Adrenal gland (tissue), 5 donors: ENCODE data around the gene TTC34.

ENCODE experiments used
- POLR2A ChIP-seq, 2 donors: fragments of 450-650 bp; IDR thresholded peaks; one replicate each; pipeline ENCODE4 v1.6.1; 2017; ENCODE audit warnings: antibody characterized with exemption in 2 of 2, mild to moderate bottlenecking in 2 of 2, moderate library complexity in 1 of 2
- TF ChIP-seq, protein P1 (sequence below), 6 experiments: fragments of 450-650 bp in 4 of 6; fragments of 200-600 bp in 2 of 6; sonication (generic) in 1 of 6; IDR thresholded peaks; 1 replicate in 5 of 6; 2 replicates in 1 of 6; pipeline versions ENCODE4 v1.5.1 to v1.8.0; 2016 to 2021; ENCODE audit warnings: antibody characterized with exemption in 6 of 6, mild to moderate bottlenecking in 2 of 6, moderate library complexity in 1 of 6
- donor health status: DM: no; HTN: no; CAD: no.

DNA sequence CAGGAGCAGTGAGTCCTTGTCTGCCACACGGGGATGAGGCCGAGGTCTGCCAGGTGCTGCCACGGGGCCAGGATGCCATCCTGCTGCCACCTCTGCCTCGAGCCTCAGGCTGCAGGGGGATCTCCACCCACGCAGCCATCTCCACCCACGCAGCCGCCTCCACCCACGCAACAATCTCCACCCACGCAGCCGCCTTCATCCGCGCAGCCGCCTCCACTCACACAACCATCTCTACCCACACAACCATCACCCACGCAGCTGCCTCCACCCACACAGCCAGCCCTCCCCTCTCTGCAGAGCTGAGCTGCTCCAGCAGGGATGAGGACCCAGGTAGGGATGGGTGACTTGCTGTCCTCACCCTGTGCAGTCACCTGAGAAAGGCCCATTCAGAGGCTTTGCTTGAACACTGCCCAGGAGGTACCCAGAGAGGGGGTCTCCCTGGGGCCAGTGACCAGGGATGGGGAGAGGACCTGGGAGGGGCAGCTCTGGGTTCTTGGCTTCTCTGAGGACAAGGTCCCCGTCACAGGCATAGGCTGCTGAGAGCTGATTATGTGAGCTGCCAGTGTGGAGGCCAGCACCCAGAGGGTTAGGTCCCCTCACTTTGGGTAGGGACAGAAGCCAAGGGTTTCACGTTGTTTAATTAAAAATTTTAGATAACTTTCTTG, 46.6 kb upstream of the TTC34 start:
- TF ChIP-seq POLR2A (IDR thresholded peaks at IDR 0.05) = no peak
- TF ChIP-seq, protein P1, sequence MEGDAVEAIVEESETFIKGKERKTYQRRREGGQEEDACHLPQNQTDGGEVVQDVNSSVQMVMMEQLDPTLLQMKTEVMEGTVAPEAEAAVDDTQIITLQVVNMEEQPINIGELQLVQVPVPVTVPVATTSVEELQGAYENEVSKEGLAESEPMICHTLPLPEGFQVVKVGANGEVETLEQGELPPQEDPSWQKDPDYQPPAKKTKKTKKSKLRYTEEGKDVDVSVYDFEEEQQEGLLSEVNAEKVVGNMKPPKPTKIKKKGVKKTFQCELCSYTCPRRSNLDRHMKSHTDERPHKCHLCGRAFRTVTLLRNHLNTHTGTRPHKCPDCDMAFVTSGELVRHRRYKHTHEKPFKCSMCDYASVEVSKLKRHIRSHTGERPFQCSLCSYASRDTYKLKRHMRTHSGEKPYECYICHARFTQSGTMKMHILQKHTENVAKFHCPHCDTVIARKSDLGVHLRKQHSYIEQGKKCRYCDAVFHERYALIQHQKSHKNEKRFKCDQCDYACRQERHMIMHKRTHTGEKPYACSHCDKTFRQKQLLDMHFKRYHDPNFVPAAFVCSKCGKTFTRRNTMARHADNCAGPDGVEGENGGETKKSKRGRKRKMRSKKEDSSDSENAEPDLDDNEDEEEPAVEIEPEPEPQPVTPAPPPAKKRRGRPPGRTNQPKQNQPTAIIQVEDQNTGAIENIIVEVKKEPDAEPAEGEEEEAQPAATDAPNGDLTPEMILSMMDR (IDR thresholded peaks at IDR 0.05) = no peak
